GM08714 (cell line): ENCODE measurements around the gene TTLL7.

Experiments
- H3K4me3 ChIP-seq: fragments of 200-500 bp; sonication (Bioruptor generic); 2 replicates; pipeline ENCODE4 v1.5.1; 2014; ENCODE audit warnings: mild to moderate bottlenecking, low read length, inconsistent platforms
- ZNF274 ChIP-seq: IDR thresholded peaks from 2 replicates; pipeline ENCODE4 v1.6.1; 2012; ENCODE audit warnings: mild to moderate bottlenecking, low read depth, low read length

Gene TTLL7

GRCh38 chr1:83846138-83846537 lies 152.8 kb downstream of the TTLL7 start:
- no peak overlapping the region for H3K4me3 ChIP-seq
- no peak for TF ChIP-seq ZNF274

DNA sequence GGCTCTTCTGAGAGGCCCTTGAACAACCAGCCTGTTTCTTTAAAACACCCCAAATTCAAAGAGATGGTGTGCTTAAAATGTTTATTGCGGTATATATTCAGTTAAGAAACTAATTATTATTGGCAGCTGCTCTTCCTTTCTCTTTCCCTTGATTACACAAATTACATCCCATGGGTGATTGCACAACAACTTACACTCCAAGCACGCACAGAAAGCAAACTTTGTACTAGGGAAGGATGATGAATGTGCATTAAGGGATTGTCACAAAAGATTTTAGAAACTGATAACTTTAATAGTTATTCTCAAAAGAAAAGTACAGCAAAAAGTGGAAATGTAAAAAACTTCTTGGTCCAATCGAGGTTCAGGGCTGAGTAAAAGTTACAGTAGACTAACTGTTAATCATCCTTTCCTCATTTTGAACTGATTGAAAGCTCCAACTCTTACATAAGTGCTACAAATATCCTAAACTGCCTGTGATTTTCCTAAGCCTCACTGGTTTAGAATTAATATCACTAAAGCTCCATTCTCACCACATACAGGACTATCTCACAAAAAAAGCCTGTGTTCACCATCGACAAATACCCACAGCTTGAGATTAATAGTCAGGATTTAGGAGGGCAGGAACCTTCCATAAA lies 153.4 kb downstream of the TTLL7 start:
- no peak for TF ChIP-seq ZNF274
- no peak overlapping the region for H3K4me3 ChIP-seq

DNA sequence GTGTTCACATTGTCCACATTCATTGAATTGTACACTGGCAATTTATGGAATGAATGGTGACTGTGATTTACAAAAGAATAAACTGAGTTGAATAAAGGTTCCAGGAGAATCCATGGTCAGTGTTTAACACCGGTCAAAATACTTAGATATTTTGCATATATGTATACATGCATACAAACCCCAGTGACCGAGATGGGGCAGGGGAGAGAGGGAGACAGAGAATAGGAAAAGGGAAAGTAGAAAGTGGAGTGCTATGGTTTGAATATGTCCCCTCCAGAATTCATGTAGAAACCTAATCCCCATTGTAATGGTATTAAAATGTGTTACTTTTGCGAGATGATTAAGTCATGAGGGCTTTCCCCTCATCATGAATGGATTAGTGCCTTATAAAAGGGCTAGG lies 154.4 kb downstream of the TTLL7 start:
- TF ChIP-seq ZNF274 = no peak
- no peak overlapping the region for H3K4me3 ChIP-seq

DNA sequence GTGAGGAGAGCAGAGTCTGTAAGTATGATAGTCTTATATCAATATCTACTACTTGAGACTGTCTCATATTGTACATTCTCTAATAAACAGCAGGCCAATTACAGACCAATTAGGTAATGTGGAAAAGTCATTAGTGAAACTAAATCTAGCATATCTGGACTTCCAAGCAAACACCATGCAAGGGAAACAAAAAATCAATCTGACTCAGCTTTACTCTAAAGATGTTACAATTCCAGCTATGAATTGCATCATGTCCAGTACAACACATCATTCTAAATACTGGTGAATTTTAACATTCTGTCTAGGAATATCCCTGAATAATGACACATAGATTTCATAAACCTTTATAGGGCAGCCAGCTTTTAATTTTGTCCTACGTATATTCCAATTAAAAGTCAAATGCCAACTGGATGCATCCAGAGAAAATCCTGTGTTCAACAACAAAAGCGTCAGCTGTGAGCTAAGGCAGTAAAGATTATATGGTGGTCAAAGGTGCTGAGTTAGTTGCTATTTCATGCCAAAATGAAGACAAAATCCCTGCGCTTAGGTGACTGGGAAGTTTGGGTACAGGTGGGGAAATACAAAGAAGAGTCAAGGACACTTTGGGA lies 159.3 kb downstream of the TTLL7 start:
- no peak overlapping the region for H3K4me3 ChIP-seq
- no peak for TF ChIP-seq ZNF274

- TF ChIP-seq ZNF274 = no peak
- H3K4me3 ChIP-seq = no peak overlapping the region
Measured at GRCh38 chr1:83838573-83838972, 160.4 kb downstream of the TTLL7 start.

GRCh38 chr1:83836543-83836942 lies 162.4 kb downstream of the TTLL7 start:
- no peak overlapping the region for H3K4me3 ChIP-seq
- TF ChIP-seq ZNF274 = no peak

GRCh38 chr1:83834621-83835264 lies 164.2 kb downstream of the TTLL7 start:
- TF ChIP-seq ZNF274 = no peak
- H3K4me3 ChIP-seq = no peak overlapping the region

- no peak overlapping the region for H3K4me3 ChIP-seq
- no peak for TF ChIP-seq ZNF274
Measured at GRCh38 chr1:83832194-83832593, 166.7 kb downstream of the TTLL7 start.

DNA sequence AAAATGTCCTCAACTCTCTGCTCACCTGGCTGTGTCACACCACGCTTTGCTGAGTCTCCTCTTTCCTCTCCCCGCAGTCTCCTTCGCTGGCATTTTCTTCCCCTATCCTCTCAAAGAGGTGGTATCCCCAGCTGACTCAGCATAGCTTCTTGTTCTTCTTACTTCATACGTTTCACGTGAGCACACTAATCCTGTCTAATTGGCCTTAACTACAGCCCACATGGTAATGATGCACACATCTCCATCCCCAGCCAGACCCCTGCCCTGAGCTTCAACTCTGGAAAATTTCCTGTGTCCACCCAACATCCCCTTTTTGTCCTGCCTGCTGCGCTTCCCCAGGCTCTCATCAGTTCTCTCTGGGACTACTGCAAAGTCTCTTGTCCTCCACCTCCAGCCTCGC lies 169.8 kb downstream of the TTLL7 start:
- TF ChIP-seq ZNF274 = no peak
- no peak overlapping the region for H3K4me3 ChIP-seq

DNA sequence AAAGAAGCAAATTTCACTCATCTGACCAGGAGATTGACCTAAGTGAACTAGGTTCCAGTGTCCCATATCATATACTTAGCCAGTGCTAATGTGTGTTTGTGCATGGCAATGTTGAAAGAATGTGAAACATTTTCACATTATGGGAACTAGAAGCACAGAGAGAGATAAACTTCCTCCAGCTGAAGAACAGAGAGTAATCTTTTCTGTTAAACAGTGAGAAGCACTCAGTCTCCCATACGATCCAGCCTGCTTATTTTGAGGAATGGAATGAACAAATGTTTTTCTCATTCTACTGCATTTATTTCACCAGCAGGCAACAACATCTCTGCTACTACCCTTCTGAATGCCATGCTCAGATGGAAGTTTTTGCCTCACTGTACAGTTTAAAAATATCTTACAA lies 170.5 kb downstream of the TTLL7 start:
- no peak overlapping the region for H3K4me3 ChIP-seq
- no peak for TF ChIP-seq ZNF274

GRCh38 chr1:83827741-83828140 lies 171.2 kb downstream of the TTLL7 start:
- TF ChIP-seq ZNF274 = no peak
- H3K4me3 ChIP-seq = no peak overlapping the region

- no peak overlapping the region for H3K4me3 ChIP-seq
- TF ChIP-seq ZNF274 = no peak
Measured at GRCh38 chr1:83822208-83822607, 176.7 kb downstream of the TTLL7 start.

GRCh38 chr1:83819436-83819835 lies 179.5 kb downstream of the TTLL7 start:
- TF ChIP-seq ZNF274 = no peak
- H3K4me3 ChIP-seq = no peak overlapping the region

GRCh38 chr1:83818916-83819315 lies 180.0 kb downstream of the TTLL7 start:
- TF ChIP-seq ZNF274 = no peak
- H3K4me3 ChIP-seq = no peak overlapping the region

DNA sequence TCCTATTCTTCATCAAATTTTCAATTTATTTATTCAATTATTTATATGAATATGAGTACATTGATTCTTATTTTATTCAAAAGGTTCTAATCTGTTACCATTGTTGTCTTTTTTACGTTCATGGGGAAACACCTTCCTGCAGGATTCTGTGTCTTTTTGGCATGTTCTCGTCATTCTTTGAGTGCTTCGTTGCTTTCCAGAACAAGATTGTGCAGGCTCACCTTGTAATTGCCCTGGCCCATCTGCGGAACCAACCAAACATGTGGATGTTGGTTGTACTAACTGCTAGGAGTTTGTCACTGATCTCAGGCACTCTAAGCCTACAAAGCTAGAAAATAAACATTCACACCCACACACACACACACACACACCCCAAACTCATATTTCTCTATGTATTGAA lies 182.1 kb downstream of the TTLL7 start:
- TF ChIP-seq ZNF274 = no peak
- H3K4me3 ChIP-seq = no peak overlapping the region

GRCh38 chr1:83815330-83815729 lies 183.6 kb downstream of the TTLL7 start:
- no peak overlapping the region for H3K4me3 ChIP-seq
- TF ChIP-seq ZNF274 = no peak
